Activated CD4-positive, alpha-beta T cell treated with anti-CD3 and anti-CD28 coated beads for 36 hours (primary cell): ENCODE results near the gene RBM20. TPM values are rescaled to one million over a fixed set of nuclear protein-coding genes. Genes with fewer than 3 reads are reported as not detected.

ENCODE experiments used
- ATAC-seq: fragments of 200-7000 bp; cut with Tn5 transposase; one replicate; pipeline ENCODE4 v1.10.0; 2021; ENCODE audit warnings: mild to moderate bottlenecking, moderate library complexity
- CTCF ChIA-PET: fragments of 350-600 bp; sonication (Branson Sonifier 250); formaldehyde crosslinking; loops from one replicate; lab custom pipeline; 2021; ENCODE audit warnings: antibody characterized with exemption; lab: Charles Lee
- POLR2A ChIA-PET: fragments of 350-600 bp; sonication (Branson Sonifier 250); formaldehyde crosslinking; loops from one replicate; lab custom pipeline; 2021; ENCODE audit warnings: antibody characterized with exemption, inconsistent platforms; lab: Charles Lee
- DNase-seq: peaks from one replicate; pipeline ENCODE4 v3.0.0-alpha.2; 2020
- H3K27ac Mint-ChIP-seq: one replicate; pipeline ENCODE4 v1.8.0; 2021; ENCODE audit warnings: mixed read lengths
- H3K27me3 Mint-ChIP-seq: one replicate; pipeline ENCODE4 v1.8.0; 2021; ENCODE audit warnings: mixed read lengths
- H3K36me3 Mint-ChIP-seq: one replicate; pipeline ENCODE4 v1.8.0; 2021; ENCODE audit warnings: low read depth, mixed read lengths
- H3K4me1 Mint-ChIP-seq: one replicate; pipeline ENCODE4 v1.8.0; 2021; ENCODE audit warnings: mixed read lengths
- H3K4me3 Mint-ChIP-seq: one replicate; pipeline ENCODE4 v1.8.0; 2021; ENCODE audit warnings: mild to moderate bottlenecking, moderate library complexity, mixed read lengths
- H3K9me3 Mint-ChIP-seq: one replicate; pipeline ENCODE4 v1.8.0; 2021; ENCODE audit warnings: low read depth, mixed read lengths
- intact Hi-C, 2 experiments: fragments of 100-400 bp; cut with DNase I in 1 of 2; cut with micrococcal nuclease in 1 of 2; formaldehyde crosslinking; loops; one replicate each; pipeline versions ENCODE4 v1.14.2 to v1.15.1; 2022 to 2024; cut with DNase I, micrococcal nuclease
- total RNA-seq, 2 experiments: library from RNA; stranded (reverse); gene quantifications; one replicate each; pipeline ENCODE4 v1.2.3, GENCODE V29; 2021

The RBM20 gene
- total RNA-seq, 2 experiments from 2014 or later: 0.05 to 0.40 TPM

- peaks cover 35% of the 10 kb centered on the region for H3K4me1 Mint-ChIP-seq
- DNase-seq (no peak), ATAC-seq (no peak)
- ChIA-PET POLR2A (interaction anchor here (0.6 kb wide), 1 partner anchor 110 kb away, joined by 3 read pairs; no protein-coding TSS in a partner anchor), CTCF (interaction anchor here (0.7 to 1.9 kb wide), 6 partner anchors 10 to 450 kb away, joined by 3 to 6 read pairs (median 4); no protein-coding TSS in a partner anchor)
- H3K9me3 Mint-ChIP-seq: no peaks in the 10 kb centered on the region
- no peak overlapping the region for H3K27ac Mint-ChIP-seq
- intact Hi-C loops: loop anchor here in 1 of 2 experiments (1.0 kb wide), 1 partner anchor 11 kb away; no protein-coding TSS in a partner anchor
- no peaks in the 10 kb centered on the region for H3K36me3 Mint-ChIP-seq
- no peaks in the 10 kb centered on the region for H3K27me3 Mint-ChIP-seq
- H3K4me3 Mint-ChIP-seq: no peak overlapping the region
Measured at GRCh38 chr10:110755781-110756180, 111.6 kb downstream of the RBM20 start.

- intact Hi-C loops: loop anchor here in 1 of 2 experiments (1.0 kb wide), 1 partner anchor 9 kb away; no protein-coding TSS in a partner anchor
- ATAC-seq (no peak), DNase-seq (no peak)
- no peak overlapping the region for H3K4me3 Mint-ChIP-seq
- ChIA-PET POLR2A (interaction anchor here (0.6 to 0.8 kb wide), 3 partner anchors 12 to 100 kb away, joined by 3 to 4 read pairs (median 4); no protein-coding TSS in a partner anchor), CTCF (interaction anchor here (0.6 to 1.9 kb wide), 3 partner anchors 11 to 116 kb away, joined by 3 to 6 read pairs (median 4); no protein-coding TSS in a partner anchor)
- no peaks in the 10 kb centered on the region for H3K9me3 Mint-ChIP-seq
- H3K4me1 Mint-ChIP-seq: peaks cover 24% of the 10 kb centered on the region
- H3K36me3 Mint-ChIP-seq: no peaks in the 10 kb centered on the region
- no peak overlapping the region for H3K27ac Mint-ChIP-seq
- H3K27me3 Mint-ChIP-seq: no peaks in the 10 kb centered on the region
Measured at GRCh38 chr10:110756876-110757275, 112.7 kb downstream of the RBM20 start.

- H3K4me3 Mint-ChIP-seq: no peak overlapping the region
- H3K36me3 Mint-ChIP-seq: no peaks in the 10 kb centered on the region
- DNase-seq (no peak), ATAC-seq (no peak)
- ChIA-PET CTCF (interaction anchor here (0.7 to 1.2 kb wide), 2 partner anchors 70 to 115 kb away, joined by 3 to 4 read pairs; no protein-coding TSS in a partner anchor), POLR2A (interaction anchor here (0.6 to 0.8 kb wide), 3 partner anchors 45 to 227 kb away, joined by 3 to 7 read pairs (median 3); no protein-coding TSS in a partner anchor)
- H3K27me3 Mint-ChIP-seq: peaks cover 2% of the 10 kb centered on the region
- intact Hi-C loops: no loop called here
- H3K4me1 Mint-ChIP-seq: peaks cover 18% of the 10 kb centered on the region
- H3K27ac Mint-ChIP-seq: no peak overlapping the region
- no peaks in the 10 kb centered on the region for H3K9me3 Mint-ChIP-seq
Measured at GRCh38 chr10:110757586-110757985, 113.5 kb downstream of the RBM20 start.

- intact Hi-C loops: no loop called here
- CTCF ChIA-PET: interaction anchor here (0.7 to 1.1 kb wide), 2 partner anchors 70 to 1379 kb away, joined by 3 read pairs; no protein-coding TSS in a partner anchor
- H3K27me3 Mint-ChIP-seq: peaks cover 2% of the 10 kb centered on the region
- no peaks in the 10 kb centered on the region for H3K36me3 Mint-ChIP-seq
- POLR2A ChIA-PET: interaction anchor here (0.6 kb wide), 1 partner anchor 226 kb away, joined by 7 read pairs; no protein-coding TSS in a partner anchor
- H3K4me3 Mint-ChIP-seq: no peak overlapping the region
- ATAC-seq: no peak
- H3K9me3 Mint-ChIP-seq: no peaks in the 10 kb centered on the region
- DNase-seq: no peak
- H3K4me1 Mint-ChIP-seq: peaks cover 18% of the 10 kb centered on the region
- no peak overlapping the region for H3K27ac Mint-ChIP-seq
Measured at GRCh38 chr10:110758128-110758765, 114.1 kb downstream of the RBM20 start.

DNA sequence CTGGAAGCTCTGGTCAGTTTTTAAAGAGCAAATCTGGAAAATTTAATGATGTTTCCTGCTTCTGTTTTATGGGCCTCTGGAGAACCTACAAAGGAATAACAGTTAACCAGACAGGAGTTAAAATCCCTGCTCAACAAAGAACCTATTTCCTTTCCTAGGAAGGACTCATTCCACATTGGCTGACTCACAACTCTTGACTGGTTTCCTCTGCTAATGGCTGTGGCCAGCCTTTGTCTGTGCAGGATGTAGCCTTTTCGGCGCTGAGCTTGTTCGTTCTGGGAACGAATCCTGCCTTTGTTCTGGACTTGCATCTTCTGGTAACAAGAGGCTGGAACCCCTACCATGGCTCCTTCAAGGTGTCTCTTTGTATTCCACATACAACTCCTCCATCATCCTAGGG lies 114.8 kb downstream of the RBM20 start:
- intact Hi-C loops: no loop called here
- no peaks in the 10 kb centered on the region for H3K36me3 Mint-ChIP-seq
- no peaks in the 10 kb centered on the region for H3K9me3 Mint-ChIP-seq
- no peak for DNase-seq
- H3K4me3 Mint-ChIP-seq: no peak overlapping the region
- POLR2A ChIA-PET: no interaction called here
- peaks cover 12% of the 10 kb centered on the region for H3K4me1 Mint-ChIP-seq
- no peak overlapping the region for H3K27ac Mint-ChIP-seq
- H3K27me3 Mint-ChIP-seq: peaks cover 3% of the 10 kb centered on the region
- no peak for ATAC-seq
- CTCF ChIA-PET: interaction anchor here (1.1 kb wide), 1 partner anchor 1378 kb away, joined by 3 read pairs; no protein-coding TSS in a partner anchor

DNA sequence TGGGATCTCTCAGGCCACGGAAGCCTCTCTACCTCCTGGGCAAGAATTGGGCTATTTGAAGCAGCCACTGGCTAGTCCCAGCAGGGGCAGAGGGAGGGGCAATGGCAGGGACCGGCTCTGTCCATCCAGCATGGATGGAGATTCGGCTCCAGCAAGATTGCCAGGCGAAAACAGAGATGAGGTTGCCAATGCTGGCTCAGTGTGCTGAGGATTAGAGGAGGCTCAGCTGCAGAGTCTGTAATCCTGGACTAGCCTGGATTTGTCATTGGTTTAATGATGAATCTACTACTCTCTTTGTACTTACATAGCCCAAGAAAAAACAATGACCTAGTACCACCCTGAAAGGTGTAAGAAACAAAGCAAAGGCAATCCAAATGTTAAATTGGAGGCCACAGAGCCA lies 115.4 kb downstream of the RBM20 start:
- POLR2A ChIA-PET: no interaction called here
- no peak for ATAC-seq
- DNase-seq: no peak
- no peak overlapping the region for H3K27ac Mint-ChIP-seq
- CTCF ChIA-PET: interaction anchor here (1.1 kb wide), 1 partner anchor 123 kb away, joined by 4 read pairs; no protein-coding TSS in a partner anchor
- peaks cover 3% of the 10 kb centered on the region for H3K27me3 Mint-ChIP-seq
- H3K36me3 Mint-ChIP-seq: no peaks in the 10 kb centered on the region
- H3K4me3 Mint-ChIP-seq: no peak overlapping the region
- H3K9me3 Mint-ChIP-seq: no peaks in the 10 kb centered on the region
- peaks cover 7% of the 10 kb centered on the region for H3K4me1 Mint-ChIP-seq
- intact Hi-C loops: no loop called here

DNA sequence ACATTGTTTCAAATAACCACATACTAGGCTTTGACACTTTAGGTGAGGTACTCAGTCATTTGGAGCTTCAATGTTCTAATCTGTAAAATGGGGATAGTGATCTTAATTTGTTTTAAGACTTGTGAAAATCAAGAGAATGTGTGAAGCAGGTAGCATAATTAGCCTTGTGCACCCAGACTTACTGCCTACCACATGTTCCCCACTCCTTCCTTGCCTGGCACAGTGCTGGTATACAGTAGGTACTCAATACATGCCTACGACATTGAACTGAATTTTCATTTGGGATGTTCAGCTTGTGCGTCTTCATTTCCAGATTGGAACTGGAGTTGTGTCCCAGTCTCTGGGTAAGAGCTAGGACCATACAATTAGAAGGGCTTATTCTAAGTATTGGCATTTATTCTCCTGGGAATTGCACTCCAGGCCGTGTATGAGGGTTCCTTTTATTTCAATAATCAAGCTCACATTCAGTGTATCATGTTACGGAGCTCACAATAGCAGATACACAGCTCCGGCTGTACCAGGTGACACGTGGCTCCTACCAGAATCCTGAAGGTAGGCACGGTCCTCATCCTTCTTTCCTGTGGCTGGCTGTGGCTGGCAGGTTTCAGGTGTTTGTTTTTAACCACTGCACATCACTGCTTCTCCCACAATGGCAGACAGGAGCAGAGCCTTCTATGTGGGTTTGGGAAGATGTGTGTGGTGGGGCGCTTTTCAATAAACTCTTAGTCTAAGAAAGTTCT lies 118.1 kb downstream of the RBM20 start:
- ATAC-seq (no peak), DNase-seq (no peak)
- peaks cover 14% of the 10 kb centered on the region for H3K4me1 Mint-ChIP-seq
- H3K36me3 Mint-ChIP-seq: no peaks in the 10 kb centered on the region
- no peaks in the 10 kb centered on the region for H3K9me3 Mint-ChIP-seq
- intact Hi-C loops: no loop called here
- ChIA-PET POLR2A (no interaction called here), CTCF (interaction anchor here (1.4 kb wide), 1 partner anchor 13 kb away, joined by 8 read pairs; no protein-coding TSS in a partner anchor)
- H3K27ac Mint-ChIP-seq: no peak overlapping the region
- H3K27me3 Mint-ChIP-seq: peaks cover 5% of the 10 kb centered on the region
- no peak overlapping the region for H3K4me3 Mint-ChIP-seq

GRCh38 chr10:110762849-110763211 lies 118.7 kb downstream of the RBM20 start:
- ATAC-seq (no peak), DNase-seq (no peak)
- intact Hi-C loops: no loop called here
- H3K27ac Mint-ChIP-seq: no peak overlapping the region
- H3K4me3 Mint-ChIP-seq: no peak overlapping the region
- ChIA-PET CTCF (interaction anchor here (0.6 to 1.4 kb wide), 3 partner anchors 14 to 595 kb away, joined by 3 to 8 read pairs (median 4); no protein-coding TSS in a partner anchor), POLR2A (no interaction called here)
- peaks cover 5% of the 10 kb centered on the region for H3K27me3 Mint-ChIP-seq
- no peaks in the 10 kb centered on the region for H3K9me3 Mint-ChIP-seq
- peaks cover 14% of the 10 kb centered on the region for H3K4me1 Mint-ChIP-seq
- no peaks in the 10 kb centered on the region for H3K36me3 Mint-ChIP-seq

DNA sequence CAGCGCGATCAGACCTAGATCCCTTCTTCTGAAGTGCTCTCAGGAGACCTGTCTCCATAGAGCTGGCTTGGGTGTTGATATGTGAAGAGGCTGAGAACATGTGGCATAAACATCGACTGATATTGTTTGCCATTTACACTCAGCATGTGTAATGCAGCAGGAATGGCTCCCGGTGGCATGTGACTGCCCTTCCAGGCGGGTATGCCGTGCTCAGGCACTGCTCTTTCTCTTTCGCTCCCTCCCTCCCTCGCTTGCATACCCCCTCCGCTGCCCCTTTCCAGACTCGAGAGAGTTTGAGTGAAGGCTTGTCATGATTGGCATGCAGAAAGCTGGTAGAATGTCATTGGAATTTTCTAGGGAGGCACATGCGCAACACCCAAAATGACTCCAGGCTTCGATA lies 120.2 kb downstream of the RBM20 start:
- DNase-seq (no peak), ATAC-seq (no peak)
- ChIA-PET POLR2A (no interaction called here), CTCF (no interaction called here)
- H3K27me3 Mint-ChIP-seq: peaks cover 5% of the 10 kb centered on the region
- intact Hi-C loops: no loop called here
- no peaks in the 10 kb centered on the region for H3K36me3 Mint-ChIP-seq
- no peaks in the 10 kb centered on the region for H3K9me3 Mint-ChIP-seq
- H3K27ac Mint-ChIP-seq: no peak overlapping the region
- H3K4me3 Mint-ChIP-seq: no peak overlapping the region
- H3K4me1 Mint-ChIP-seq: peaks cover 14% of the 10 kb centered on the region

GRCh38 chr10:110764793-110765512 lies 120.8 kb downstream of the RBM20 start:
- Mint-ChIP-seq H3K4me3 (no peak overlapping the region), H3K36me3 (no peaks in the 10 kb centered on the region), H3K9me3 (no peaks in the 10 kb centered on the region), H3K27me3 (peaks cover 5% of the 10 kb centered on the region), H3K27ac (peak overlapping the region; percentile 17), H3K4me1 (peaks cover 14% of the 10 kb centered on the region)
- ChIA-PET POLR2A (no interaction called here), CTCF (no interaction called here)
- ATAC-seq (peak; percentile 23), DNase-seq (no peak)
- intact Hi-C loops: no loop called here
